Vagina (tissue), 2 donors: Measurements from ENCODE around the gene SMARCA2.

Experiments
- POLR2A ChIP-seq, 2 donors: fragments of 450-650 bp; IDR thresholded peaks; one replicate each; pipeline ENCODE4 v1.6.1; 2017; ENCODE audit warnings: antibody characterized with exemption in 2 of 2, mild to moderate bottlenecking in 2 of 2, moderate library complexity in 2 of 2
- POLR2AphosphoS5 ChIP-seq, 2 donors: sonication (generic); formaldehyde crosslinking; IDR thresholded peaks; one replicate each; pipeline ENCODE4 v1.9.0; 2017; ENCODE audit warnings: antibody characterized with exemption in 2 of 2, mild to moderate bottlenecking in 2 of 2, low read depth in 1 of 2; ENCODE audit not compliant: insufficient read depth in 1 of 2
- TF ChIP-seq, protein P1 (sequence below), 3 experiments: fragments of 450-650 bp in 2 of 3; fragments of 200-600 bp in 1 of 3; sonication (generic) in 1 of 3; IDR thresholded peaks; one replicate each; pipeline ENCODE4 v1.5.1; 2017 to 2019; ENCODE audit warnings: antibody characterized with exemption in 3 of 3, mild to moderate bottlenecking in 2 of 3, moderate library complexity in 2 of 3

DNA sequence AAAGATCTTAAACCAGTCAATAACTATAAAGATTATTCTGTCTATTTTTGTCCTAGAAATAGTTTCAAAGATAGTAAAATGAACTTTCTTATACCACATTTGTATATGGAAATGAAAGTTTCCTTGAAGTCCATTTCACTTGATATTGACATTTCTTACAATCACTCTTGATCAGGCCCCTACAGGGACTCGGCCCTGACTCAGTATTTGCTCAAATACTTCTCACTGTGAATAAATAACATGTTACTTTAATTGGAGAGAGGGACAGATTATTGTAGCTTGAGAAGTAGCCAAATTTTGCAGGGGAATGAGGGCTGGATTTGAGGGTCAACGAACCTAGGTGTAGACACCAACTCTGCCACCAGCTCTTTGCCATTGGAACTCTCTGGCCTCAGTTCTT is 25.6 kb upstream of the SMARCA2 start:
- TF ChIP-seq, protein P1, sequence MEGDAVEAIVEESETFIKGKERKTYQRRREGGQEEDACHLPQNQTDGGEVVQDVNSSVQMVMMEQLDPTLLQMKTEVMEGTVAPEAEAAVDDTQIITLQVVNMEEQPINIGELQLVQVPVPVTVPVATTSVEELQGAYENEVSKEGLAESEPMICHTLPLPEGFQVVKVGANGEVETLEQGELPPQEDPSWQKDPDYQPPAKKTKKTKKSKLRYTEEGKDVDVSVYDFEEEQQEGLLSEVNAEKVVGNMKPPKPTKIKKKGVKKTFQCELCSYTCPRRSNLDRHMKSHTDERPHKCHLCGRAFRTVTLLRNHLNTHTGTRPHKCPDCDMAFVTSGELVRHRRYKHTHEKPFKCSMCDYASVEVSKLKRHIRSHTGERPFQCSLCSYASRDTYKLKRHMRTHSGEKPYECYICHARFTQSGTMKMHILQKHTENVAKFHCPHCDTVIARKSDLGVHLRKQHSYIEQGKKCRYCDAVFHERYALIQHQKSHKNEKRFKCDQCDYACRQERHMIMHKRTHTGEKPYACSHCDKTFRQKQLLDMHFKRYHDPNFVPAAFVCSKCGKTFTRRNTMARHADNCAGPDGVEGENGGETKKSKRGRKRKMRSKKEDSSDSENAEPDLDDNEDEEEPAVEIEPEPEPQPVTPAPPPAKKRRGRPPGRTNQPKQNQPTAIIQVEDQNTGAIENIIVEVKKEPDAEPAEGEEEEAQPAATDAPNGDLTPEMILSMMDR (IDR thresholded peaks at IDR 0.05), result no peak
- no peak for TF ChIP-seq POLR2A (IDR thresholded peaks at IDR 0.05)
- no peak for TF ChIP-seq POLR2AphosphoS5 (IDR thresholded peaks at IDR 0.05; ENCODE audit: insufficient read depth in 1 of 2, low read depth in 1 of 2)
